Stimulated activated CD4-positive, alpha-beta T cell treated with anti-CD3 and anti-CD28 coated beads, Interleukin-12 subunit alpha, Interleukin-12 subunit beta, amount 100 ng/mL, for 4 hours (primary cell): ENCODE results near the gene GJB1.
"Not testable (repeated sequence)": the region's sequence is repeated elsewhere in the genome, so short reads cannot be mapped to it uniquely, and the experiment has no call there.

Experiments
- DNase-seq: peaks from one replicate; pipeline ENCODE4 v3.0.0-alpha.2; 2020

GJB1 gene

DNA sequence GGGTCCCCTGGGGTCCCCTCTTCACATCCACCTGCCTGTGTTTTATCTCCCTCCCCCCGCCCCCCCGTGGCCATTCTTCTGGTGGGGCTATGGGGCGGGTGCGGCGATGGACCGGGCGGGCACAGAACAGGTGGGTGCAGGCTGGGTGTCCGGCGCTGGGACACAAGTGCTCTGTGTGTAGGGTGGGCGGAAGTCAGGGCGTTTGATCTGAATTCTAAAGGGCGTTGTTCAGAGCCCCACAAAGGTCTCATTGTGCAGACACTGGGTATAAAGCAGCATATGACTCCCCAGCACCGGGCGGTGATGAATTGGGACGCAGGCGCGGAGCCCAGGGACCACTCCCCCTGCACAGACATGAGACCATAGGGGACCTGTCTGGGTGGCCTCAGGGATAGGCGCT is at the start of gene GJB1:
TSS of gene GJB1 (plus strand) at position 296 of the 400 bp plus-strand sequence. CDS start 484 bp downstream, outside the sequence.
- no peak for DNase-seq

DNA sequence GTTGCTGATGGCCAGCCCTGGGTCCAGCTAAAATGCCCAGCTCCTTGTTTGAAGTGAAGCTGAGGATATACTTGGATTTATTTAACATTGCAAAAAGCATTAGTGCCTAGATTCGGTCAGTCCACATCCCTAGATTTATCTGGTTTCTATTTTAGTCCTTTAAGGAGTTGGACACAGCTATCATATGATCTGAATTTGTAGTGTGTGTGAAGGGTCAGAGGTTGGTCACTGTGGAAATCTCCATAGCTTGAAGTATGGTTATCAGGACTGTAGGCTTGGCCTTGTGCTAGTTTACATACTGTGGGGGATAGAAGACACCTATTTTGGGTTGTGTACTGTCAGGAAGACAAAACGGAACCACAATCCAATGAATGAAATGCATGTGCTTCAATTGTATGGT is 49.6 kb upstream of the GJB1 start:
- DNase-seq: no peak

DNA sequence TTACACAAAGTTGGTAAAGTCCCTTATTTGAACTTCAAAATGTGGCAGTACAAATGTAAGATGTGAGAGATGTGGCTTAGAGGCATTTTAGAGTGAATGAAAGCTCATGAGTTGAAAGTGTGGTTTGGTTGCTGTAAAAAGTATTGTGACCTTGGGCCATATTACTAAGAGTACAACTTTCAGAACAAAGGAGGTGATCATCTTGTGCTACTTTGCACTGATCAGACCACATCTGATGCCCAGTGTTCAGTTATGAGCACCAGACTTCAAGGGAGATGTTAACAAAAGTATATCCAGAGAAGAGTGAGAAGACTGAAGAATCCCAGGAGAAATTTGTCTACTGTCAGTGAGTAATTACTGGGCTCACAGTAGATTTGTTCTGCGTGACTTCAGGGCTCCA is 48.2 kb upstream of the GJB1 start:
- no peak for DNase-seq

DNA sequence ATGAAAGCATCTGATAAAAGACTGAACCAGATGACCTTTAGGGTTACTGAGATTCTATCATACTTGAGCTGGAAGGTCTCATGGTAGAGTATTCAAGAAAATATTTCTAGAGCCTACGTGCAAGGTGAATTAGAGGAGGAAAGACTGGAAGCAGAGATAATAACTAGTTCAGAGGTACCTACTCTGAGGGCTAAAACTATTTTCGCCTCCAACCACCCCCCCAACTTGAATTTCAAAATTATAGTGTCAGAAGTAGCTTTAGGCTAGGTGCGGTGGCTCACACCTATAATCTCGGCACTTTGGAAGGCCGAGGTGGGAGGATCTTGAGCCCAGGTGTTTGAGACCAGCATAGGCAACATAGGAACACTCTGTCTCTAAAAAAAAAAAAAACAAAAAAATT is 47.5 kb upstream of the GJB1 start:
- DNase-seq: no peak

DNA sequence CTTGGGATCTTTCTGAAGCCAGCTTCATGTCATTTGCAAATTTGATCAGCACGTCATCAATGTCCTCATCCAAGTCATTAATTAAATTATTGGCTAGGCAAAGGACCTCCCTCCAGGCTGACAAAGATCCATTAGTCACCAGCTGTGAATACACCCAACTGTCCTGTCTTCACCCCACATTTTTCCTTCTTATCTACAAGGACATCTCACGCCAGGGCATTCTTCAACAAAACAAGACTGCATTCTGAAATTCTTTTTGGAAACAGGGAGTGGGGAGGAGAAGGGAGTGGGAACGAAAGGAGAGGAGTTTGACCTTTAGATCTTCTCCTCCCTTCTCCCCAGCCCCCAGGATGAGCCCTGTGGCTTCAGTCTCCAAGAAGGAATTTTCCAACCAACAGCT is 45.7 kb upstream of the GJB1 start:
- no peak for DNase-seq

DNA sequence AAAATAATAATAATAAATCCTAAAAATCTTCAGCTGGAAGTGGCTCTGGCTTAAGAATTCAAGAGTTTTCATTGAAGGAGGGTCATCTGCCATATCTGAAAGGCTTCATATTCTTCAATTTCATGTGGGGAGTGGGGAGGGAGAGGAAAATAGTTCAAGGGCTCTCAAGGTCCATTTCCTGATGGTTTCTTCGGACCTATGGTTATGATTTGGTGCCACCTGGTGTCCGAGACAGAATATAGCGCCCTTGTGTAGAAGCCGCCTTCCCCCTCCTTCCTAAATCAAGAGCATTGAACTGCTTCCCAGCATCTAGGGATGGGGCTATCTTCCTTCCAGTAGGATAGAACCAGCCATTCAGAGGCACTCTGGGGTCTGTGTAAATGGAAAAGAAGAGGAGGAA is 44.1 kb upstream of the GJB1 start:
- DNase-seq: peak; percentile 19

DNA sequence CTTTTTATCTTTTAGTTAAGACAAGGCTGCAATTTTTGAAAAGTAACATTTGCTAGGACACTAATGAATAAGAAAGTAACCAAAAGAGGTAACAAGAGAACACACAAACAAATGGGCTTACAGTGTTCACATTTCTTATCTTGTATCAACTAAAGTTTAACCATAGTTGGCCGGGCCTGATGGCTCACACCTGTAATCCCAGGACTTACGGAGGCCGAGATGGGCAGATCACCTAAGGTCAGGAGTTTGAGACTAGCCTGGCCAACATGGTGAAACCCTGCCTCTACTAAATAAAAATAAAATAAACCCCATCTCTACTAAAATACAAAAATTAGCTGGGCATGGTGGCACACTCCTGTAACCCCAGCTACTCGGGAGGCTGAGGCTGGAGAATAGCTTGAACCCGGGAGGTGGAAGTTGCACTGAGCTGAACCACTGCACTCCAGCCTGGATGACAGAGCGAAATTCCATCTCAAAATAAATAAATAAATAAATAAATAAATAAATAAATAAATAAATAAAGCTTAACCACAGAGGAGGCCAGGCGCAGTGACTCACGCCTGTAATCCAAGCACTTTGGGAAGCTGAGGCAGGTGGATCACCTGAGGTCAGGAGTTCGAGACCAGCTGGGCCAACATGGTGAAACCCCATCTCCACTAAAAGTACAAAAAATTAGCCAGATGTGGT is 42.3 kb upstream of the GJB1 start:
- DNase-seq: not testable (repeated sequence)

DNA sequence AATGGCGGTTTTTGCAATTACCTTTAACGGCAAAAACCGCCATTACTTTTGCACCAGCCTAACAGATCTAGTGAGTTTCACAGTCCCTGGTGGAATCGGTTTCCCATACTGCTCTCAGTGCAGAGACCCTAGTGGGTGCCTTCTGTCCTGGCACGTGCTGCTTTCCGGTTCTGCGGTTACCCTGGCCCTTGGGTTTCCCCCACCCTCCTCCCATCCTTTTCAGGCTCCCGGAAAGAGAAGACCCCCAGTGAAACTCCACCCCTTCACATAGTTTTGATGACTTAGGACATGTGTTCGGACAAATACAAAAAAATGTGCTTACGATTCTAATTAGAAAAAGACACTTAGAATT is 41.5 kb upstream of the GJB1 start:
- DNase-seq: peak; percentile 34

DNA sequence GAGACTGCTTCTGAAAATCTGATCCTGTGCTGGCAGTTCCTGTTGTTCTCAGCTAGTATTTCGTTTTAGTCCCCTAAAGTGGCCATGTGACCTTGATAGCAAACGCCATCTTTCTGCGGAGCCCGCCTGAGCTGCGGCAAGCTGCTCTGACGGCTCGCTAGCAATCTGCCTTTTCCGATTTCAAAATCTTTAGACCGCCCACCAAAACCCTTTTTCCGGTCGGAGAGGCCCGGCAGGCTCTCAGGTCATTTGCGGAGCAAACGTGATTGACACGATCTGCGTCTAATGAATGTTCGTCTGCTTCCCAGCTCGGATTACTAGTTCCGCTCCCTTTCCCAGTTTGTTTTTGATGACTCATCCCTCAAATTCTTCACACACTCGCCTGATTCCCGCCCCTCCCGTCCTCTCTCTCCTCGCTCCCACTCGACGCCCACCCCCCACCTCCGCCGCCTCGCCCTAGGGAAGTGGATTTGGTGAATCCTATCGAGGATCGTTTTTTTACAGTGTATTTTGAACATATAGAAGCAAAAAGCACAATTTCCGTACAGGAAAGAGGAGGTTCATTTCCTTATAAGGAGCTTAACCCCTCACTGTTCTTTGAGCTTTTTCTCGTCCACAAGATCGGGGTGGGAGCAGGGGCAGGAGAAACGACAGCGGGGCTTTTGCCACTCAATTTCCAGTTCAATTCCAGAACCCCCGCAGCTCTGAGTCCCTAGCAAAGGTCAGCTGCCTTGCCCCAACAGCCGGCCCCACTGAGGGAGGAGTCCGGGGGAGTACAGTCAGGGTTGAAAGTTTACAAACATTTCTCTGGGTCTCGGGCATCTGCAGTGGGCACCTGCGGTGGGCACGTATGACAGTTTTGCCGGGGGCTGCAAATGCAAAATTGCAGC is 40.9 kb upstream of the GJB1 start:
- peak; percentile 66 for DNase-seq

DNA sequence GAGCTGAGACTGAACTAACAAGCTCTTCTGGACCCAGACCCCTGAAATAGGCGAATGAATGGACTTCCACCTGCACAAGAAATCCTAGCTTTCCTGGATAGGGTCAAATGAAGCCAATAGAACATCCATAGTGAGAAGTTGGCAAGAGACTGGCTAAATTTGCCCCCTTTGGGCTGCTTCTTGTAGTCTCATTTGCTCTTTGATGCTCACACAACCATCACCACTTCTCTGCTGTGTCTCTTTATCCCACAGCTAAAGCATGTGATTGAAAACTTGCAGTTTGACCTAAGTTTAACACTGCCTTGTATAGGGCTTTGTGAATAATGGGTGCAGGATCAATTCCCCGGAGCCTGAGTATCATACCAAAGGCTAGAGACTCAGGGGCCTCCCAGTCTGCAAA is 40.2 kb upstream of the GJB1 start:
- DNase-seq: no peak

DNA sequence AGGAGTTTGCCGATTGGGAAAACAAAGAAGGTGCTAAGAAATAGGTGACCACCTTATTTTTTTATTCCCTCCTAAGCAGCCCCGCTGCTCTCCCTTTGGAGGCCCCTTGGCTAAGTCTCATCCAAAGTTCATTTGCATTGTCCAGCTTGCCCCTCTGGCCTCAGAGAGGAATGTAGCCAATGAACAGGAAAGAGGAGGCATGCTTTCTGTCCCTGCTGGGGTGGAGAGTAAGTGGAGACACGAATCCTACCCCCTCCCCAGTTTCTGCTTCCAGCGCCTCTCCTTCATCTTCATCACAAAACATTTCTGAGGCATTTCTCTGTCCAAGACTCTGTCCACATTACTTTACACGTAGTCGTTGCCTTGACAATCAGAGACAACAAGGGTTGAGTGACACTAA is 39.7 kb upstream of the GJB1 start:
- DNase-seq: no peak

DNA sequence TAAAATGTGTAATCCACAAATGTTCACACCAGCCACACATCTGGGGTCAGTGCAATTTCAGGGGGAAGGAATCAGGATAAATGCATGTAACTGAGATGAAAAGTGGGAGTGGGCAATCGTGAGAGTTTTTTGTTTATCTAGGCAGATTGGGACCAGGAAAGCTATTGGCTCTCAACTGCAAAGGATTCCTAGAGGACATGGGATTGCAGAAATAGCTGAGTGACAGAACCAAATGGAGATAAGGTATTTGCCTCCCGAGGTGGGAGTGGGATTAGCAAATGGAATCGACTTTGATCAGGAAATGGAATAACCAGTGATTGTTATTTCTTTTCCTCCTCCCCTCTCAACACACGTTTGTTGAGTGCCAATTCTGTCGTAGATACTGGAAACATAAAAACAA is 38.9 kb upstream of the GJB1 start:
- no peak for DNase-seq

DNA sequence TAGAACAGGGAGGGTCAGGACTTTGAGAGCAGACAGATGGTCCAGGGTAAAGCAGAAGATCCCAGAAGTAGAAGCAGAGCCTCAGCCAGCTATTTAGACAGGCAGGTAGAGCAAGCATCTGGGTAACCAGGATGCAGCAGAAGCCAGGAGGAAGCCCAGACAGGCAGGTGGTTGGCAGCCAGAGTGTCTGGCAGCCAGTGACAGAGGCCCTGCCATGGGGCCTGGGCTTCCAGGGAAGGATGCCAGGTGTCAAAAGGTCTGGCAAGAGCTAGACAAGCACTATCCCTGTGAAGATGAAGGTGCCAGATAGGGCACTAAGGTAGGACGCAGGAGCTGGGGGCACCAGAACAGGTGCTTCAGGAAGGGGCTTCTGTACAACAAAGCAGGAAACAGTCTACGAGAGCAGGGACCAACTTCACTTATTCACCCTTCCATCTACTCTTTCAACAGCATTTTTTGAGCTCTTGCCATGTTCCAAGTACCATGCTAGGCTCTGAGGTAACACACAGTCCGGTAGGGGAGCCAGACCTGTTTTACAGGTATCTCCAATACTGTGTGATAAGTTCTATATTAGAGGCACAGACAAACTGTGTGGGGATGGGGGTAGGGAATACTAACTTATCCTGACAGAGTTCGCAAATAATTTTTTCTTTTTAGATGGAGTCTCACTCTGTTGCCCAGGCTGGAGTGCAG is 38.1 kb upstream of the GJB1 start:
- no peak for DNase-seq

DNA sequence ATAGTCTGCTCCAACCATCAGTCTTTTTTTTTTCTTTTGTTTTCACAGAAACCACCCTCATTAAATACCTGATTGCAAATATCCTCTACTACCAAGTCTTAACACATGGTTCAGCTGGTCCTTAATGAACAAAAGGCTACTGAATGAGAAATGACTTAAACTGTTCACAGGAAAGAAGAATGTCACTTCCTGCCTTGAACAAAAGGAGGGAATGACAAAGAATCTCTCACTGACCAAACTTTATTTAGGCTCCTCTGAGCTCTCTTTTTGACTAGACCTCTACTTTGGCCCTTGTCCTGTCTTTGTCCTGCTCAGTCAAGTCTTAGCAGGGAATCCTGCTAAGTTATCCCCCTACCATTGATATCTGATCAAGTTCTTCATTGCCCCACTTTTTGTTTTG is 31.8 kb upstream of the GJB1 start:
- DNase-seq: no peak

DNA sequence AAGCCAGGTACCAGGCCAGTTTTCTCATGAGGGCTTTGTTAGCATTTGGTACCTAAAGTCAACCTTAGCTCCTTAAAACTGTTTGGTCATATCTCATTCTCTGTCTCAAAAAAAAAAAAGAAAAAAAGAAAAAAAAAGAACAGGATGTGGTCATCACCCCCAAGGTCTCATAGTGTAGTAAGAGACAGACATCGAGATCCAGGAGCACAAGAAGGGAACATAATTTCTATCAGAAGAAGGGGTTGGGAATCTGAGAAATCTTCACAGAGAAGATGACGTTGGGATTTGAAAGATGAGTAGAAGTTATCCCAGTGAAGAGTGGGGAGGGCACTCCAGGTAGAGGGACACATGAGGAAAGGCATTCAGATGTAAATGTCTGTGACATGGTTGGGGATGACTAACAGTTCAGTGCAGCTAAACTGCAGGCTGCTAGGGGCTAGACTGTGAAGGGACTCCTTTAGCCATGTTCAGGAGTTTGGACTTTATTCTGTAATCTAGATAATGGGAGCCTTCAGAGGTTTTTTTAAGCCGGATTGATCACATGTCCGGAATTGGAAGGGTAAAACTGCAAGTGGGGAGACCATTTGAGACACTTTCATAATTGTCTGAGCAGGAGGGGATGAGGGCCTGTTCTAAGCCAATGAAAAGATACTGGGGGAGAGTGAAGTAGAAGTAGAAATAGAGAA is 26.9 kb upstream of the GJB1 start:
- DNase-seq: no peak

DNA sequence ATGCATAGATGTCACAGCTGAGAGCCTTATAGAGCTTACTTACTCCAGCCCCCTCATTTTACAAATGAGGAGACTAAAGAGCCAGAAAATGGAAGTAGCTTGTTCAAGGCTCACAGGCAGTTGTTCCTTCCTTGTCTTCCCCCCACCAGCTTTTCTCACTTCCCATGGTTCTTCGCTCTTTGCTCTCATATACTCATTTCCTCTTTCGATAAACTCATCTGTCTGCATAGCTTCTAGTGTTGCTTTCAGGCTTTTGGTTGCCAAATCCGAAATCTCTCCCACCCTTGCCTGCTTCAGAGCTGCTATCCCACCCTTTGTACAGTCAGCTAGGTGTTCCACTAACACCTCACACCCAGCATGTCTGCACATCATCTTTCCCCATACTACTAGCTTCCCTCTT is 25.0 kb upstream of the GJB1 start:
- no peak for DNase-seq

DNA sequence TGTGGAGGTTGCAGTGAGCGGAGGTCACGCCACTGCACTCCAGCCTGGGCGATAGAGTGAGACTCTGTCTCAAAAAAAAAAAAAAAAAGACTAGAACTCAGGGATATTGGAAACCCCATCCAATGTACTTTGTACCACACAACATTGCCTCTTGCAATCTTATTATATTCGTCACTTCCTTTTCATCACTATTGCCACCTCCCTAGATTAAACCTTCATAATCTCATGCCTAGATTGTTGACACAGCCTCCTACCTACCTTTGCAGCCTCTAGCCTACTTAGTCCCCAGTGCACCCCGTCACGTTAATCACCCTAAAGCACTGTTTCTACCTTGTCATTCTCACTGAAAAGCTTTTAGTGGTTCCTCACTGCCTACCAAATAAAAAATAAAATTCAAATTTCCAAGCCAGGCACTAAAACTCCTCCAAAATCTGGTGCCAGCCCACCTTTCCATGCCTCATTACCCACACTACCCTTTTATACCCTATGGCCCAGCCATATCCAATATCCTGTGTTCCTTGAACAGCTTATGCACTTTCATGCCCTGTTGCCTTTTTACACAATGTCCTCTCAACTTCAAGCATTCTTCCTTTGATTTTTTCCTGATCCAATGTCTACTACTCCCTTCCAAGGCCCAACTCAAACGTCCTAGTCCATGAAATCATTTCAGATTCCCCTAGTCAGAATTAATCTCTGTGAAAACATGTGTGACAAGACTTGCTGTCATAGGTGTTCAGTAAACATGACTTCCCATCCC is 23.6 kb upstream of the GJB1 start:
- no peak for DNase-seq

DNA sequence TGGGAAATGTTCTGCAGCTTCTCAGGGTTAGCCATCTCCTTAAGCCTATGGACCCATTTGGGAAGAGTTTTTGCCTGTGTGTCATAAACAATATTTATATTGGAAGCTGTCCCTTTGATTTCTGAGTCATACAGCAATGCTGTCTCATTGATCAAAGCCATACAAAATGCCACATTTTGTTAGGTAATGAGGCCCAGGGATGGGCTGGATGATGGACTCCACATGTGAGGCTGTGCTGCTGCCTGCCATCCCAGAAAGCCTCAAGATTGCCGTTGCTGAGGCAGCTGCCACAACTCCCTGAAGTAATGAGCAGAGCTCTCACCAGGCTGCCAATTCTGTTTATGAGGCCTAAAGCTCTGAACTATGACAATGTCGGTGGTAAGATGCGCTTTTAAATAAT is 12.2 kb upstream of the GJB1 start:
- no peak for DNase-seq

DNA sequence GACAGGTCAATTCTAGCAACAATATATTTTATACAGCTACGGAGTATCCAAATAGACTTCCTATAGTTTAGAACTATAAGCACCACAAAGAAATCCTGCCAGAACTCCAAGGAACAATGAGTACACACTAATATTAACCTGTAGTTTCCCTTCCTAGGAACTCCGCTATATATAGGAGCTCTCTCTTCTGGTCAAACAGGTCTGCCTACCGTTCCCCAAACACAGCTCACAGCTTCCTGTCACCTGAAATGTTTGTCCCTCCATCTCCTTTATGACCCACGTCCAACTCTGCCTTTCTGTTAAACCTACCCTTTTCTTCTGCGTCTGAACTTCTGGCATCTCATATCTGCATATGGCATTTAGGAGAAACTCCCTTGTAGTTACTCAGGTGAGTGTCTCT is 10.5 kb upstream of the GJB1 start:
- DNase-seq: no peak

DNA sequence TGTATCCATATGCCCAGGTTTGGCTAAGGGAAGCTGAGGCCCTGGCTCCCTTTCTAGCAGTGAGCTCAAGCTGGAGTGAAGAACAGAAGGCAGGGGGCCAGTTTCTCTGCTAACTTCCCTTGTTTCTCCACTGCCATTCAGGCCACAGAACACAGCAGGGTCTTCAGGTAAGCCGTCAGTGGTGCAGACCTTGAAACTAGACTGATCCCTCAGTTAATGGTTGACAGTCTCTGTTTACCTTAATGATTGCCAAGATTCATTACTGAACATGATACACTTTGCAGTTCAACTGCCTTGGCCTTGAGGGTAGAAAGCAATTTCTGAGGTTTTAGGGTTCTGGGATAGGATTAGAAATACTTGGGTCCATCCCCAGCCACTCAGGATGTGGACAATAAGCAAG is 8.9 kb upstream of the GJB1 start:
- no peak for DNase-seq

DNA sequence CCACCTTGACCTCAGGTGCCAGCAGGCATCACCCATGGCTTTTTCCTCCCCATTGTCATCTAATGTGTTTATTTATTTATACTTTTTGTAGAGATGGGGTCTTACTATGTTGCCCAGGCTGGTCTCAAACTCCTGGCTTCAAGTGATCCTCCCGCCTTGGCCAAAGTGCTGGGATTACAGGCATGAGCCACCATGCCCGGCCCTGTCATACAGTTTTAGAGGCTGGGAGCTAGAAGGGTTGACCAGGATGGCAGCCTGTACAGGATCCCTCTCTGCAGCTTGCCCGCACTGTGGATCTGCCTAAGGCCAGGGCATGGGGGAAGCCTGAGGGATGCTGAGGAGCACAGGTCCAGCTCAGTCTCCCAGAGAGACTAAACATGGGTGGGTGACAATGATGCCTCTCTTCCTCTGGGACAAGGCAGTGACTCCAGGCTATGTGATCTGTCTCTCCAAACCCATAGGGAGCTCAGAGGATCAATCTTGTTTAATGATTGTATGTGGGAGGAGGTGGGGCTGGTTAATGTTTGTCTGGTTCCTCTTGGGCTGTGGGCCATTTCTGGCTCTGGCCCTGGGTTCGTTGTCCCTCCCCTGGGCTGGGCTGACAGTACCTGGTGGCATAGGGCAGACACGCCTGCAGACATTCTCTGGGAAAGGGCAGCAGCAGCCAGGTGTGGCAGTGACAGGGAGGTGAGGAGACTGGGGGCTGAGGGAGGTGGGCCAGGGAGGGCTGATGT is 8.3 kb upstream of the GJB1 start:
- DNase-seq: no peak

DNA sequence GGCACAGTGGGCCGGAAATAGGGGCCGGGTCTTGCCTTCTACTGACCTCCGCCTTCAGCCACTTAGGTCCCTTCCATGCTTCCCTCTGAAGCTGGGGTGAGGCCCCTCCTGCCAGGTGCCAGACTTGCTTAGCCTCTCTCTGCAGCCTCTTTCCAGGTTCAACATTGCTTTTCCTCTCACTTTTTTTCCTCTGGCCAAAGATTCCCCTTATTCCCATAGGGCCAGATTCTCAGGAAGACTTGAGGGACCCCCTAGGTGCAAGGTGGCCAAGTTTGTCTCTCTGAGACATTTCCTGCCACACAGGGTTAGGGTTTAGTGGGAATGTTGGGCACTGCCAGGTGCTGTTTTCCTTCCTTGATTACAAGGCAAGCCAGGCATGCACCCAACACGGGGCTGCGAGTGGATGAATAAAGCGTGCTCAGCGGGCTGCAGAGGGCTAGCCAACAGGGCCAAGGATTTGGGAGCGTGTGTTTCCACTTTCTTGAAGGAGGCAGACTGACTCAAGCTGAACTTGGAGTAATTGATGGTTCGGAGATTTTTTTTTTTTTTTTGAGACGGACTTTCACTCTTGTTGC is 7.6 kb upstream of the GJB1 start:
- no peak for DNase-seq
